Ramos (cell line): ENCODE measurements around the gene CTIF.

ENCODE experiments used
- in situ Hi-C: fragments of 300-500 bp; cut with MboI; formaldehyde crosslinking; loops from one replicate; pipeline ENCODE4 v1.14.3; 2022; ENCODE audit warnings: low sequenced_read_pairs; ENCODE audit not compliant: unreplicated experiment

CTIF gene

DNA sequence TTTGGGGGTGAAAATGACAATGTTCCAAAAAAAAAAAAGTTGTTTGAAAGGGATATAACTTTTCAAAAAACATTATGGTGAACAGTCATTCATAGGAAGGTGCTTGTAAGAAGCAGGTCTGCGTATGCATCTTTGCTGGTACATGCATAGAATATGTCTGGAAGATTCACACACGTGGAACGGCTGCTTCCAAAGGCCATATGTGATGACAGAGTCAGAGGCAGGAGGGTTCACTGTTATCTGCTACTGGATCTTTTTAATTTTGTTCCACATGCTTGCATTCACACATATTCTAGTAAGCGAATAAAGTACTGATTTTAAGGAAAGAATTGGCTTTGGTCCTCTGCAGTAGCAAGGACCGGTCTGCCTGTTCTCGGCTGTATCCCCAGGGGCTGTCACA, 218.5 kb downstream of the CTIF start:
- in situ Hi-C loops: no loop called here

DNA sequence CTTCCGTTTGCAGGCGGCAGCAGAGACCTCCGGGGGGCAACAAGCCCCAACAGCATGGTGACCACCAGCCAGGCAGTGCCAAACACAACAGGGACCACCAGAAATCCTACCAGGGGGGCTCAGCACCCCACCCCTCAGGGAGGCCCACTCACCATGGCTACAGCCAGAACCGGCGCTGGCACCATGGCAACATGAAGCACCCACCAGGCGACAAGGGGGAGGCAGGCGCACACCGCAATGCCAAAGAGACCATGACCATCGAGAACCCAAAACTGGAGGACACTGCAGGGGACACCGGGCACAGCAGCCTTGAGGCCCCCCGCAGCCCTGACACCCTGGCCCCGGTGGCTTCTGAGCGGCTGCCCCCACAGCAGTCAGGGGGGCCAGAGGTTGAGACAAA, 219.1 kb downstream of the CTIF start:
- in situ Hi-C loops: no loop called here

DNA sequence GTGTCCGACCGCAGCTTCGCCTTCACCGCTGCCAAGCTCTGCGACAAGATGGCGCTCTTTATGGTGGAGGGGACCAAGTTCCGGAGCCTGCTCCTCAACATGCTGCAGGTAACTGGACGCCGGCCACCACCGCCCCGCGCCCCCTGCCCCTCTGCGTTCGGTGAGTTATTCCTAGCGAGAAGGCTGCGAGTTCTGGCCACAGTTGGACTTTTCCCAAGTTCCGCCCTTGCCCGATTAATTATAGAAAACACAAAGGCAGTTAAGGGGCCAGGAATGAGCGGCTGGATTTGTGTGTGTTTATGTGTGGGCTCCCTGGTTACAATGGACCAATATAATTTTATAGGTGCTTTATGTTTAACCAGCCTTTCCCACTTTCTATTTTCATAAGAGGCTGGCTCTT, 222.8 kb downstream of the CTIF start:
- in situ Hi-C loops: no loop called here

DNA sequence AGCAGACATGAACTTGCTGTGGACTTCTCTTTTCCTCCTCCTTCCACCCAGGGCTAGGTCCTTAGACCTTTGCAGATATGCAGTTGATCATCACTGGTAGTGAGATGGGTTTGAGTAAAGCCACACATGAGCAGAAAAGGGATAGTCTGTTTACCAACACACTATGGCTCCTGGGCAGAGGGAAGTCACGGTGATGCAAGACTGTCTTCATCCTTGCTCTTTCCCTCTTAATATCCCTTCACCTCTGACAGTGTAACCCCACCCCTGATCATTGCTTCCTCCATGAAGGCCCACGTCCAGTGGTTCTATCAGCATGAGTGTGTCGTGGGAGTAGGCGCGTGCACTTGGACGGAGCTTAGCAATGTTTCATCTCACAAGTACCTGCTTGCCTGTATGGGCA, 223.2 kb downstream of the CTIF start:
- in situ Hi-C loops: no loop called here

DNA sequence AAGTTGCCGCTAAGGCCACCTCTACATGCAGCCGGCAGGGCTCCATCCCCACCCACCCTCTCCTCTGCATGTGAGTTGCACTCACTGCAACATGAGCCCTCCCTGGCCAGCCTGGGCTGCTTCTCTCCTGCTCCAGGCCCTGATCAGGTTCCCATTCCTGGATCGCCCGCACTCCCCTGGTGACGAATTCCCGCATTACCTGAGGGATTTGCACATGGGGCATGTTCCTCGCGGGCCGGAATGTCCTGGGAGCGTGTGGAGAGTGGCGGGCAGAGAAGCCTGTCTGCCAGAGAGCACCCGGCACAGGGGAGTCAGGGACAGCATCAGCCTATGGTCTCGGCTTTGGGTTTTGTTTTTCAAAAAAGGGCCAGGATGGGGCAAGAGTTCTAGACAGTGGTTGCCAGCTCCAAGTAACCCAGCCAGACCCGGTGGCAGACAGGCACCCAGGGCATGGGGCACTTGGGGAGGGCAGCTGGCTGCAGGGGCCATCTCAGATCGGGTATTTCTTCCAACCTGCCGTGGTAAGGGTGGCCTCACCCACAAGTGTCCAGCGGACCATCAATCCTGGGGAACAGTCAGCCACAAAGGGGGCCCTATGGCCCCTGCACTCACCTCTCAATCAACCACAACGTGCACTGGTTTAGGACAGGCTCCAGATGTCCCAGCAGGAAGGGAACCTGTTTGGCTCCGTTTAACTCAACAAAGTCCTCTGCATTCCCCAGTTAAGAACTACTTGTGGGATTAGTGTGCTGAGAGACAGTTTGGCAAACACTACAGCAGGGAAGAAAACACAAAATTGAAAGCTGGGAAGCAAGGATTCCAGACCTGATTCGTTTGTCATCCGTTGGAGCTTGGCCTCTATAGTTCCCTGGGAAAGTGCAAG, 224.2 kb downstream of the CTIF start:
- in situ Hi-C loops: no loop called here

GRCh38 chr18:48763719-48764100, 224.9 kb downstream of the CTIF start:
- in situ Hi-C loops: no loop called here

DNA sequence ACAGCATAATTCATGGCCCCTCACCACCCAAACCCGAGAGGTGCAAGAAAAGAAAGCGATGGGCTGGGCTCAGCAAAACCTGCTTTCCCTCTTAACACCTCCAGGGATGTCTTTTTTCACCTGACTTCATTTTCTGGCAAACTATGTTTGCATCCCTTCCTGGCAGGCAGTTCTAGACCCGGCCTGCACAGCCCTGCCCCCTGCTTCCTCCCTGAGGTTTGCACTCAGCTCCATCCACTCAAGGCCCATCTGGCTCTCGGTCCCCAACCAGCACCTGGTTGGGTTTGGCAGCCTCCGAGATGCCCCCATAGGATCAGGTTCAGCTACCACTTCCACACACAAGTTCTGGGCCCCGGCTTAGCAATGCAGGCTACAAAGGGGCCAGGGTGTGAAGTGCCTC, 226.2 kb downstream of the CTIF start:
- in situ Hi-C loops: no loop called here

GRCh38 chr18:48766026-48766425, 227.2 kb downstream of the CTIF start:
- in situ Hi-C loops: no loop called here

GRCh38 chr18:48766487-48766886, 227.7 kb downstream of the CTIF start:
- in situ Hi-C loops: no loop called here

GRCh38 chr18:48767090-48767690, 228.4 kb downstream of the CTIF start:
- in situ Hi-C loops: no loop called here

- in situ Hi-C loops: no loop called here
These were observed 230.3 kb downstream of the CTIF start for GRCh38 chr18:48769006-48769636.

- in situ Hi-C loops: loop anchor here (10.0 kb wide), 1 partner anchor 675 kb away; no protein-coding TSS in a partner anchor
These were observed 231.4 kb downstream of the CTIF start for GRCh38 chr18:48770243-48770642.

DNA sequence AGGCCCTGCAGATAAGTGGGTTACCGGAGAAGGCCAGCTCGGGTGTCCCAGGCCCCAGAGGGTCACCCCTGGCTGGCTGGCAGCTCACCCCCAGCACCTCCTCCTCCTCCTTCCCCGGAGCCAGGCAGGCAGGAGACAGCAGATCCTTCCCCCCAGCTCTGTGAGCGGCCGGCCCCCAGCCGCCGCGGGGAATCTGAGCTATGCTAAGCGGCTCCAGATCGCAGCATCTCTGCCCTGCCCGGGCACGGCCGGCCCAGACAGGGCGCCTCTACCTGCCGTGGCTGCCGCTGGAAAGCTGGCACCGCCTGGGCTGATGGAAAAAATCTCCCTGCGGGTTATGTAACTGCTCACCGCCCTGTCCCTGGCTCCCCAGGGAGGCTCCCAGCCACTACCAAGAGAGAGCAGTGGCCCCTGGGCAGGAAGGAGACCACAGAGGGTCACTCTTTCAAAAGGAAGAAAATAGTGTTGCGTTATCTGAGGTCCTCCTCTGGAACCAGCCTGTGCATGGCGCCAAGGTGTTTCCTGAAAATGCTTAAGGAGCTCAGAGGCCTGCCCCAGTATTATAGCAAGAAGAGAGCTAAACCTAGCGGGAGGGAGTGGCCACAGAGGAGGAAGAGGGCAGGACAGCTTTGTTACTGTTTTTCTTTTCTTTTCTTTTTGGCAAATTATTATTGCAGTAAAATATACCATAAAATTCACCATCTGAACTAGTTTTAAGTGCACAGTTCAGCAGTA, 233.0 kb downstream of the CTIF start:
- in situ Hi-C loops: loop anchor here (10.0 kb wide), 1 partner anchor 673 kb away; no protein-coding TSS in a partner anchor

DNA sequence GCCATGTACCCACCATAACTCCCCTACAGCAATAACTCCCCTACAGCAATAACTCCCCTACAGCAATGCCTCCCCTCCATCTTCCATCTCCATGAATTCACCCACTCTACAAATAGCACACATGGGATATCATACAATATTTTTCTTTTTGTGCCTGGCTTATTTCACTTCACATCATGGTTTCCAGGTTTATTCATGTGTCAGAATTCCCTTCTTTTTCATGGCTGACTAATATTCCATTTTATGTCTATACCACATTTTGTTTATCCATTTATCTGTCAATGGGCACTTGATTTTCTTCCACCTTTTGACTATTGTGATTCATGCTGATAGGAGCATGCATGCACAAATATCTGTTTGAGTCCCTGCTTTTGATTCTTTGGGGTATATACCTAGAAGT, 233.6 kb downstream of the CTIF start:
- in situ Hi-C loops: loop anchor here (10.0 kb wide), 1 partner anchor 672 kb away; no protein-coding TSS in a partner anchor

DNA sequence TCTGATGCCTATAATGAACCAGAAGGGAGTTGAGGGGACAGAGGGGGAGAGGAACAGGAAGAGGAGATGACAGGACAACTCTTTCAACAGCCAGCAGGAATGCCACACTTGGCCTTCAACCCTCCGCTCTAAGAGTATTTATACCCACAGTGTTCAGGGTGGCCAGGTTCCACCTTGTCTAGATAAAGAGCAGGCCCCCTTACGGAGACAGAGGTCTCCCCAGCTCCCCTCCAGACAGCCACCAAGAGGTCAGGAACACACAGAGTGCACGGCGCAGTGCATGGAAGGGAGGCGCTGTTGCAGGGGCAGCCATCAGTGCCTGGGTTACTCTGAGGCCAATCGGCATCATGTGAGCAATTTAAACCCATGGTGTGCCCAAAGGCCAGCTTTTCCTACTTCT, 235.0 kb downstream of the CTIF start:
- in situ Hi-C loops: loop anchor here (10.0 kb wide), 1 partner anchor 671 kb away; no protein-coding TSS in a partner anchor

- in situ Hi-C loops: loop anchor here (10.0 kb wide), 1 partner anchor 670 kb away; no protein-coding TSS in a partner anchor
These were observed 236.1 kb downstream of the CTIF start for GRCh38 chr18:48774941-48775340.

GRCh38 chr18:48775372-48776155, 236.7 kb downstream of the CTIF start:
- in situ Hi-C loops: loop anchor here (10.0 kb wide), 1 partner anchor 669 kb away; no protein-coding TSS in a partner anchor

DNA sequence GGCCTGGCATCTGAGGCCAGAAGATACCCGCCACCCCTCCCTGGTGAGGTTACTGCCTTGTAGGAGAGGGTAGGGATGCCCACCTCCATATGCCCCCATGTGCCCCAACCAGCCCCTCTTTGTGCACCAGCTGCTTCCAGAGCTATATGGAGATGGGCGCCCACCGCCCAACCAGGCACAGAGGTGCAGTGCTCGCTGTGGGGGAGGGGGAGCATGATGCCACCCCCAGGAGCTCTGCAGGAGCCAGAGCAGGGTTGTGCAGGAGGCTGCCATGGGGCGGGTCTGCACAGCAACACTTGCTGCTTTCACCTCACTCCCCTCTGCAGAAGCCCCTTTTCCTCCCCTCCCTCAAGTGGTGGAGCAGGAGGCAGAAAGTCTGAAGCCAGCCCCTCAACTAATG, 237.3 kb downstream of the CTIF start:
- in situ Hi-C loops: loop anchor here (10.0 kb wide), 1 partner anchor 669 kb away; no protein-coding TSS in a partner anchor

GRCh38 chr18:48776641-48777025, 237.8 kb downstream of the CTIF start:
- in situ Hi-C loops: loop anchor here (10.0 kb wide), 1 partner anchor 668 kb away; no protein-coding TSS in a partner anchor
